K562 (cell line): ENCODE results near the gene PTPRM. TPM values are rescaled to one million over a fixed set of nuclear protein-coding genes. Genes with fewer than 3 reads are reported as not detected.

ENCODE experiments used
- ATAC-seq: fragments of 200-7000 bp; cut with Tn5 transposase; 3 replicates; pipeline ENCODE4 v1.9.1; 2020; ENCODE audit warnings: moderate library complexity
- BruUV-seq: library from RNA; stranded (reverse); fragments of 400-500 nt; replicated peaks from 2 replicates; lab custom pipeline; 2021; lab: Mats Ljungman, UMichigan
- CTCF ChIA-PET: fragments of 300-600 bp; formaldehyde crosslinking; extraction: SDS; loops from one replicate; lab custom pipeline; 2021; ENCODE audit warnings: low intra/inter-chr PET ratio; lab: Yijun Ruan, JAX
- POLR2A ChIA-PET: fragments of 300-600, 350-650 bp; sonication (Branson Sonifier 250); formaldehyde crosslinking; extraction: SDS; loops from one replicate; lab custom pipeline; 2021; ENCODE audit warnings: antibody characterized with exemption, inconsistent platforms; lab: Yijun Ruan, JAX
- DNase-seq, 4 experiments: peaks; one replicate each; pipeline versions ENCODE4 v3.0.0 to v3.0.0-alpha.2; 2011 to 2018; ENCODE audit warnings: low spot score in 3 of 4, mixed read lengths in 3 of 4; ENCODE audit errors: extremely low read depth in 1 of 4
- FAIRE-seq: peaks from 2 replicates; lab custom pipeline; 2011; peaks lifted over from hg19 to GRCh38; lab: Jason Lieb, UNC
- H2AFZ ChIP-seq: 2 replicates; pipeline ENCODE4 v1.6.0; 2011; ENCODE audit warnings: low read depth, low read length, control low read depth, inconsistent platforms
- H3K27ac ChIP-seq: fragments of 200-600 bp; 3 replicates; pipeline ENCODE4 v1.8.0; 2011; ENCODE audit warnings: low read depth, mild to moderate bottlenecking, control low read depth, inconsistent platforms, low read length, moderate library complexity, mixed read lengths; ENCODE audit errors: extremely low read depth
- H3K27me3 ChIP-seq, 2 experiments: fragments of 300-600 bp in 1 of 2; 2 replicates in 1 of 2; 3 replicates in 1 of 2; pipeline versions ENCODE4 v1.6.0 to v1.8.0; 2011; ENCODE audit warnings: inconsistent platforms in 2 of 2, low read length in 2 of 2, mild to moderate bottlenecking in 1 of 2, mixed read lengths in 1 of 2, moderate library complexity in 1 of 2; ENCODE audit not compliant: control insufficient read depth in 2 of 2, insufficient read depth in 2 of 2
- H3K36me3 ChIP-seq: fragments of 300-600 bp; 3 replicates; pipeline ENCODE4 v1.8.0; 2011; ENCODE audit warnings: mild to moderate bottlenecking, low read length, inconsistent platforms; ENCODE audit not compliant: control insufficient read depth, insufficient read depth
- H3K4me1 ChIP-seq, 2 experiments: fragments of 200-600 bp in 1 of 2; replicated peaks in 1 of 2; 2 replicates in 1 of 2; 3 replicates in 1 of 2; pipeline versions ENCODE4 v1.5.1 to v1.8.0; 2011; ENCODE audit warnings: inconsistent platforms in 2 of 2, low read length in 2 of 2, mild to moderate bottlenecking in 1 of 2, mixed read lengths in 1 of 2, moderate library complexity in 1 of 2; ENCODE audit not compliant: control insufficient read depth in 2 of 2, insufficient read depth in 2 of 2
- H3K4me2 ChIP-seq: 2 replicates; pipeline ENCODE4 v1.6.1; 2011; ENCODE audit warnings: low read length, control low read depth, inconsistent platforms, mixed read lengths; ENCODE audit not compliant: insufficient read depth
- H3K4me3 ChIP-seq: fragments of 200-600 bp; sonication (generic), shearing (Covaris generic); 2 replicates; pipeline ENCODE4 v1.5.1; 2016; ENCODE audit warnings: control low read depth, inconsistent platforms
- H3K79me2 ChIP-seq: fragments of 200-600 bp; 3 replicates; pipeline ENCODE4 v1.8.0; 2011; ENCODE audit warnings: low read length, inconsistent platforms; ENCODE audit not compliant: control insufficient read depth, insufficient read depth
- H3K9ac ChIP-seq, 2 experiments: 2 replicates each; pipeline versions ENCODE4 v1.6.0 to v1.6.1; 2011; ENCODE audit warnings: low read depth in 2 of 2, low read length in 2 of 2, control low read depth in 1 of 2, inconsistent platforms in 1 of 2, mild to moderate bottlenecking in 1 of 2, mixed read lengths in 1 of 2; ENCODE audit not compliant: insufficient read depth in 1 of 2
- H3K9me1 ChIP-seq: one replicate; pipeline ENCODE4 v1.6.0; 2011; ENCODE audit warnings: inconsistent platforms, mild to moderate bottlenecking, low read length, moderate library complexity; ENCODE audit not compliant: control insufficient read depth, insufficient read depth
- H3K9me3 ChIP-seq: replicated peaks from 2 replicates; pipeline ENCODE4 v1.5.1; 2011; ENCODE audit warnings: low read depth, low read length, inconsistent platforms; ENCODE audit not compliant: control insufficient read depth, insufficient read depth
- H4K20me1 ChIP-seq: replicated peaks from 2 replicates; pipeline ENCODE4 v1.6.1; 2011; ENCODE audit warnings: low read length, inconsistent platforms, mixed read lengths; ENCODE audit not compliant: control insufficient read depth, insufficient read depth
- GTF2F1 ChIP-seq: IDR thresholded peaks from 2 replicates; pipeline ENCODE4 v1.6.1; 2011; ENCODE audit warnings: low read depth, low read length, improper control_type of control experiment
- KLF16 ChIP-seq: IDR thresholded peaks from 2 replicates; pipeline ENCODE4 v1.6.1; 2016; ENCODE audit warnings: antibody characterized with exemption
- NBN ChIP-seq: fragments of 450-650 bp; IDR thresholded peaks from 2 replicates; pipeline ENCODE4 v1.6.1; 2016; ENCODE audit warnings: low read depth, mild to moderate bottlenecking
- TAF9B ChIP-seq: fragments of 450-650 bp; IDR thresholded peaks from 2 replicates; pipeline ENCODE4 v1.6.1; 2018; ENCODE audit warnings: mild to moderate bottlenecking; ENCODE audit not compliant: partially characterized antibody
- ZC3H8 ChIP-seq: fragments of 450-650 bp; IDR thresholded peaks from 2 replicates; pipeline ENCODE4 v1.6.1; 2017
- in situ Hi-C: fragments of 300-500 bp; cut with MboI; formaldehyde crosslinking; loops from 4 replicates; pipeline ENCODE4 v1.15.0; 2018; ENCODE audit warnings: inconsistent platforms, mixed read lengths
- intact Hi-C: fragments of 100-400 bp; cut with micrococcal nuclease; formaldehyde crosslinking; loops from 2 replicates; pipeline ENCODE4 v1.14.2; 2022
- polyA plus RNA-seq, 8 experiments: library from polyadenylated mRNA; depleted of rRNA in 4 of 8; stranded (reverse) in 5 of 8; unstranded in 3 of 8; fragments of >200 nt; fragmentation: Nextera tagmentation in 2 of 8; fragmentation: Illumina TruSeq in 1 of 8; extraction: Ambion mirVana in 2 of 8; extraction: Trizol in 1 of 8; gene quantifications; 2 replicates each; pipeline versions ENCODE4 v1.2.1 to v1.2.3, GENCODE V29; 2011 to 2014; ENCODE audit warnings: inconsistent platforms in 1 of 8, missing spikeins in 1 of 8
- total RNA-seq, 7 experiments: library from RNA; depleted of rRNA in 6 of 7; stranded (reverse); fragments of >200 nt in 6 of 7; fragmentation: Illumina TruSeq in 2 of 7; extraction: Trizol in 2 of 7; gene quantifications; 2 replicates each; pipeline versions ENCODE4 v1.2.1 to v1.2.3, GENCODE V29; 2011 to 2021; ENCODE audit warnings: low replicate concordance in 1 of 7
- TF ChIP-seq, protein P1 (sequence below), 2 experiments: IDR thresholded peaks; 2 replicates each; pipeline ENCODE4 v1.6.1; 2012; ENCODE audit warnings: improper control_type of control experiment in 2 of 2, low read depth in 2 of 2, low read length in 2 of 2, borderline replicate concordance in 1 of 2
- TF ChIP-seq, protein P2 (sequence below): fragments of 450-650 bp; IDR thresholded peaks from 2 replicates; pipeline ENCODE4 v1.6.1; 2016; ENCODE audit warnings: low read depth, mild to moderate bottlenecking, moderate library complexity
- TF ChIP-seq, protein P3 (sequence below): fragments of 450-650 bp; IDR thresholded peaks from 2 replicates; pipeline ENCODE4 v1.6.1; 2016; ENCODE audit warnings: missing biosample characterization, missing genetic modification characterization
- TF ChIP-seq, protein P4 (sequence below): IDR thresholded peaks from 3 replicates; pipeline ENCODE4 v1.6.1; 2011; ENCODE audit warnings: borderline replicate concordance, mild to moderate bottlenecking, moderate library complexity; ENCODE audit not compliant: insufficient read length; ENCODE audit errors: extremely low read depth

Gene PTPRM
- total and polyA plus RNA-seq, 9 of the 15 experiments (the other 6 are each of a cell fraction or from before 2014, with no cell fraction given) = 0.03 to 0.16 (median 0.08) TPM; not detected in 3

DNA sequence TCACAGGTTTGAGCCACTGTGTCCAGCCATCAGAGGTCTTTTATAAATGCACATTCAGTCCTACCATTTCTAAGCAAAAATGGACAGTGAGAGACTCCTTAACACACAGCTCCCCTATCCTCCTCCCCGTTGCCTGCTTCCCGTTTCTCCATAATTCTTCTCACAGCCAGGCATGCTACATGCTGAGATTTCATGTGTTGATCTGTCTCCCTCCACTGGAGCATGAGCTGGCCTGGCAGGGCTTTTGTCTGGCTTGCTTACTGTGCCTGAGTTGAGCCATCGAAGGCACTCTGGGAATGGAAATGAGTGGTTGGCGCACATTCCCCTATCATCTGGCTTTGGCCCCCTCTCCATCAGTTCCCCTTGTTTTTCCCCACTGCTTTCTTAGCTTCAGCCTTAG, 413.5 kb downstream of the PTPRM start (continued):
- TF ChIP-seq, protein P1, sequence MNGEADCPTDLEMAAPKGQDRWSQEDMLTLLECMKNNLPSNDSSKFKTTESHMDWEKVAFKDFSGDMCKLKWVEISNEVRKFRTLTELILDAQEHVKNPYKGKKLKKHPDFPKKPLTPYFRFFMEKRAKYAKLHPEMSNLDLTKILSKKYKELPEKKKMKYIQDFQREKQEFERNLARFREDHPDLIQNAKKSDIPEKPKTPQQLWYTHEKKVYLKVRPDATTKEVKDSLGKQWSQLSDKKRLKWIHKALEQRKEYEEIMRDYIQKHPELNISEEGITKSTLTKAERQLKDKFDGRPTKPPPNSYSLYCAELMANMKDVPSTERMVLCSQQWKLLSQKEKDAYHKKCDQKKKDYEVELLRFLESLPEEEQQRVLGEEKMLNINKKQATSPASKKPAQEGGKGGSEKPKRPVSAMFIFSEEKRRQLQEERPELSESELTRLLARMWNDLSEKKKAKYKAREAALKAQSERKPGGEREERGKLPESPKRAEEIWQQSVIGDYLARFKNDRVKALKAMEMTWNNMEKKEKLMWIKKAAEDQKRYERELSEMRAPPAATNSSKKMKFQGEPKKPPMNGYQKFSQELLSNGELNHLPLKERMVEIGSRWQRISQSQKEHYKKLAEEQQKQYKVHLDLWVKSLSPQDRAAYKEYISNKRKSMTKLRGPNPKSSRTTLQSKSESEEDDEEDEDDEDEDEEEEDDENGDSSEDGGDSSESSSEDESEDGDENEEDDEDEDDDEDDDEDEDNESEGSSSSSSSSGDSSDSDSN (IDR thresholded peaks at IDR 0.05; ENCODE audit: borderline replicate concordance in 1 of 2, low read depth in 2 of 2, low read length in 2 of 2) = no peak
- TF ChIP-seq ZC3H8 (no peak), GTF2F1 (no peak)
- TF ChIP-seq, protein P2, sequence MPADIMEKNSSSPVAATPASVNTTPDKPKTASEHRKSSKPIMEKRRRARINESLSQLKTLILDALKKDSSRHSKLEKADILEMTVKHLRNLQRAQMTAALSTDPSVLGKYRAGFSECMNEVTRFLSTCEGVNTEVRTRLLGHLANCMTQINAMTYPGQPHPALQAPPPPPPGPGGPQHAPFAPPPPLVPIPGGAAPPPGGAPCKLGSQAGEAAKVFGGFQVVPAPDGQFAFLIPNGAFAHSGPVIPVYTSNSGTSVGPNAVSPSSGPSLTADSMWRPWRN = no peak
- TF ChIP-seq, protein P3, sequence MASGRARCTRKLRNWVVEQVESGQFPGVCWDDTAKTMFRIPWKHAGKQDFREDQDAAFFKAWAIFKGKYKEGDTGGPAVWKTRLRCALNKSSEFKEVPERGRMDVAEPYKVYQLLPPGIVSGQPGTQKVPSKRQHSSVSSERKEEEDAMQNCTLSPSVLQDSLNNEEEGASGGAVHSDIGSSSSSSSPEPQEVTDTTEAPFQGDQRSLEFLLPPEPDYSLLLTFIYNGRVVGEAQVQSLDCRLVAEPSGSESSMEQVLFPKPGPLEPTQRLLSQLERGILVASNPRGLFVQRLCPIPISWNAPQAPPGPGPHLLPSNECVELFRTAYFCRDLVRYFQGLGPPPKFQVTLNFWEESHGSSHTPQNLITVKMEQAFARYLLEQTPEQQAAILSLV (tag) = no peak
- TF ChIP-seq, all 486 proteins: peak for 0

DNA sequence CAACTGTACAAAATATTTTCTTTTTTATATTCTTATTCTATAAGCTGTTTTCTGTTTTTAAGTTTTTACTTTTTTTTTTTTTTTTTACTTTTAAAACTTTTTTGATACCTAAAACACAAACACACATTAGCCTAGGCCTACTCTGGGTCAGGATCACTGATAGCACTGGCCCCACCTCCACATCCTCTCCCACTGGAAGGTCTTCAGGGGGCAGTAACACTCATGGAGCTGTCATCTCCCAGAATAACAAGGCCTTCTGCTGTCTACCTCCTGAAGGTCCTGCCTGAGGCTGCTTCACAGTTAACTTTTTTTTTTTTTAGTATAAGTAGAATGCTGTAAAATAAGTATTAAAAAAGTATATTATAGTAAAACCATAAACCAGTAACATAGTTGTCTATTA, 415.1 kb downstream of the PTPRM start:
- no peaks in the 10 kb centered on the region for H3K36me3 ChIP-seq
- 0 out of 5 replicates have a peak, but pooled peaks cover 0 to 4% of the 10 kb centered on the region in 2 experiments for H3K27me3 ChIP-seq
- H3K9ac ChIP-seq = no peak overlapping the region
- H2AFZ ChIP-seq = no peak overlapping the region
- TF ChIP-seq, protein P4, sequence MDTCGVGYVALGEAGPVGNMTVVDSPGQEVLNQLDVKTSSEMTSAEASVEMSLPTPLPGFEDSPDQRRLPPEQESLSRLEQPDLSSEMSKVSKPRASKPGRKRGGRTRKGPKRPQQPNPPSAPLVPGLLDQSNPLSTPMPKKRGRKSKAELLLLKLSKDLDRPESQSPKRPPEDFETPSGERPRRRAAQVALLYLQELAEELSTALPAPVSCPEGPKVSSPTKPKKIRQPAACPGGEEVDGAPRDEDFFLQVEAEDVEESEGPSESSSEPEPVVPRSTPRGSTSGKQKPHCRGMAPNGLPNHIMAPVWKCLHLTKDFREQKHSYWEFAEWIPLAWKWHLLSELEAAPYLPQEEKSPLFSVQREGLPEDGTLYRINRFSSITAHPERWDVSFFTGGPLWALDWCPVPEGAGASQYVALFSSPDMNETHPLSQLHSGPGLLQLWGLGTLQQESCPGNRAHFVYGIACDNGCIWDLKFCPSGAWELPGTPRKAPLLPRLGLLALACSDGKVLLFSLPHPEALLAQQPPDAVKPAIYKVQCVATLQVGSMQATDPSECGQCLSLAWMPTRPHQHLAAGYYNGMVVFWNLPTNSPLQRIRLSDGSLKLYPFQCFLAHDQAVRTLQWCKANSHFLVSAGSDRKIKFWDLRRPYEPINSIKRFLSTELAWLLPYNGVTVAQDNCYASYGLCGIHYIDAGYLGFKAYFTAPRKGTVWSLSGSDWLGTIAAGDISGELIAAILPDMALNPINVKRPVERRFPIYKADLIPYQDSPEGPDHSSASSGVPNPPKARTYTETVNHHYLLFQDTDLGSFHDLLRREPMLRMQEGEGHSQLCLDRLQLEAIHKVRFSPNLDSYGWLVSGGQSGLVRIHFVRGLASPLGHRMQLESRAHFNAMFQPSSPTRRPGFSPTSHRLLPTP = no peak
- TF ChIP-seq NBN (no peak), KLF16 (no peak), TAF9B (no peak)
- BruUV-seq = no TSS peak
- in situ Hi-C loops = no loop called here
- no peaks in the 10 kb centered on the region for H3K79me2 ChIP-seq
- no peaks in the 10 kb centered on the region for H4K20me1 ChIP-seq
- H3K4me3 ChIP-seq = no peak overlapping the region
- no peaks in the 10 kb centered on the region; a peak in 1 of 5 replicates for H3K4me1 ChIP-seq
- intact Hi-C loops = no loop called here
- DNase-seq (no peak), FAIRE-seq (no peak), ATAC-seq (no peak)
- H3K9me3 ChIP-seq = no peaks in the 10 kb centered on the region
- H3K9me1 ChIP-seq = no peaks in the 10 kb centered on the region
- ChIA-PET CTCF (no interaction called here), POLR2A (interaction anchor here (0.5 kb wide), 1 partner anchor 710 kb away, joined by 3 read pairs; no protein-coding TSS in a partner anchor)
- H3K27ac ChIP-seq = no peak overlapping the region
- no peak overlapping the region for H3K4me2 ChIP-seq
